Stimulated activated CD4-positive, alpha-beta T cell treated with anti-CD3 and anti-CD28 coated beads, Interleukin-4, amount 100 ng/mL, for 1 hour (primary cell): ENCODE measurements around the gene SRSF9.
"Not testable (repeated sequence)": the region's sequence is repeated elsewhere in the genome, so short reads cannot be mapped to it uniquely, and the experiment has no call there.

ENCODE experiments used
- DNase-seq: peaks from one replicate; pipeline ENCODE4 v3.0.0-alpha.2; 2020

Gene SRSF9

GRCh38 chr12:120447992-120448391 is 21.6 kb downstream of the SRSF9 start:
- DNase-seq = no peak

DNA sequence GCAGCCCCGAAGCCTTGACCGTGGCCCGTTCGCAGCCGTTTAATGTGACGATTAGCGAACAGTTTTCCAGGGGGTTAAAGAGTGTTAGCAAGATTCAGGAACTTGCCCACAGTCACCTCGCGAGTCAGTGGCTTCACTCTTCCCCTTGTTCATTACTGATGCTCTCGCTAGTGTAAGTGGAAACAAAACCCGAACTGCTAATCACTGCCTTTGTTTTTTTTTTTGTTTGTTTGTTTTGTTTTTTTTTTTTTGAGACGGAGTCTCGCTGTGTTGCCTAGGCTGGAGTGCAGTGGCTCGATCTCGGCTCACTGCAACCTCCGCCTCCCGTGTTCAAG is 22.7 kb downstream of the SRSF9 start:
- not testable (repeated sequence) for DNase-seq

DNA sequence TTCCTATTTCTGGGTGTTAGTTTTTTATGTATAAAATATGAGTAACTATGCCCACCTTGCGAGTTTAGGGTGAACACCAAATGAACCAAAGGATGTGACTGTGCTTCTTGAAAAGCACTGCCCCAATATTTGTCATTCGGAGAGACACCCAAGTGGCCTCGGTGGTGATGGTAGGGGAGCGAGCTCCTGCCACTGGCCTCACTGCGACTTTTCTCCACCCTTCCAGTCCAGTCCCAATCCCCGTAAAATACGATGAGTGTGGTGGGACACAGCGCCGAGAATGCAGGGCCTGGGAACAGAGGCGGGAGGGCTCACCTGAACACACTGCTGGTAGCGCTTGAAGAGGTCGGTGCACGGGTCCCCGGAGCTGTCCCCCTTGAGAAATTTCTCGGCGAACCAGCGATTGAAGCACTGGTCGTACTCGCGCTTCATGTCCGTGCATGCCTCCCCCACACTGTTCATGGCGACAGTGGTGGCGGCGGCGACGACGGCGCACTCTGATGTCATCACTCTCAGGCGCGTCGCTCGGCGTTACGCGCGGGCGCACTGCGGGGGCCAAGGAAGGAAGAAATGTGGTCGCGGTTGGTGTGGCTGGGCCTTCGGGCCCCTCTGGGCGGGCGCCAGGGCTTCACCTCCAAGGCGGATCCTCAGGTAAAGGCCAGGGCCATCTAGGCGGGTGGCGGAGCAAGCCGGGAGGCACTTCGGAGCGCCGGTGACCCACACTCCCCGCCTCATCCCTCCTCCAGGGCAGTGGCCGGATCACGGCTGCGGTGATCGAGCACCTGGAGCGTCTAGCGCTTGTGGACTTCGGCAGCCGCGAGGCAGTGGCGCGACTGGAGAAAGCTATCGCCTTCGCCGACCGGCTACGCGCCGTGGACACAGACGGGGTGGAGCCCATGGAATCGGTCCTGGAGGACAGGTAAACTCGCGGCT is 23.4 kb downstream of the SRSF9 start, which contains the start of the genes GATC and TRIAP1:
TSS of gene GATC (plus strand) at position 534 of the 933 bp plus-strand sequence. CDS start at position 571, 37 bp downstream.
TSS of gene TRIAP1 (minus strand) at position 474 of the 933 bp plus-strand sequence. CDS start at position 462, 12 bp downstream.
- peak; percentile 88 for DNase-seq

- no peak for DNase-seq
Observed at GRCh38 chr12:120444676-120445075, 24.9 kb downstream of the SRSF9 start.

- peak; percentile 71 for DNase-seq
Observed at GRCh38 chr12:120439646-120440247, 29.8 kb downstream of the SRSF9 start.

DNA sequence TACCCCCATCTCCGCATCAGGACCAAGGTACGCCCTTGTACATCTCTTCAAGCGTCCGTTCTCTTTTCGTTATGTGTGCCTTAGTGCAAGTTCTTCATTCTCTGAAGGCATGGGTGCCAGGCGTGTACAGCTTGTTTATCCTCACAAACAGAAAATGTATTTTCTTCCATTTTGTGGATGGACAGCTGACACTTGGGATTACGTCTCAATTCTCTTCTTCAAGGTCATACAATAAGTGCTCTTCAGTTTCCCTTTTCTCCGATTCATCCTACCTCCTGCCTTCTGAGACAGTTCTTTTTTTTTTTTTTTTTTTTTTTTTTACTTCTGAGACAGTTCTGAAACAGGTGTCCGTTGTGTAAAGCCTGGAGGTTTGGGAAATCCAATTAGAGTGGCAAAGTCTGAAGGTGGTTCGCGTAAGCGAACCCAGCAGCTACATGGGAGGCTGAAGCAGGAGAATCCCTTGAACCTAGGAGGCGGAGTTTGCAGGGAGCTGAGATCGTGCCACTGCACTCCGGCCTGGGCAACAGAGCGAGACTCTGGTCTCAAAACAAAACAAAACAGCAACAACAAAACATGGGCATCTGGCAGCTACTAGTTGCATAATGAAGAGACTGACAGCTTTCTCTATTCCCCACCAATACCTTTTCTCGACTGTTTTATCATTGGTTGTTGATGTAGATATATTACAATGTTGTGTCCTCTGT is 30.9 kb downstream of the SRSF9 start:
- no peak for DNase-seq

GRCh38 chr12:120437735-120438494 is 31.6 kb downstream of the SRSF9 start, which contains the start of gene COX6A1:
COX6A1 (plus strand) TSS chr12:120438113; CDS start chr12:120438127, 14 bp downstream.
- DNase-seq = peak; percentile 96

DNA sequence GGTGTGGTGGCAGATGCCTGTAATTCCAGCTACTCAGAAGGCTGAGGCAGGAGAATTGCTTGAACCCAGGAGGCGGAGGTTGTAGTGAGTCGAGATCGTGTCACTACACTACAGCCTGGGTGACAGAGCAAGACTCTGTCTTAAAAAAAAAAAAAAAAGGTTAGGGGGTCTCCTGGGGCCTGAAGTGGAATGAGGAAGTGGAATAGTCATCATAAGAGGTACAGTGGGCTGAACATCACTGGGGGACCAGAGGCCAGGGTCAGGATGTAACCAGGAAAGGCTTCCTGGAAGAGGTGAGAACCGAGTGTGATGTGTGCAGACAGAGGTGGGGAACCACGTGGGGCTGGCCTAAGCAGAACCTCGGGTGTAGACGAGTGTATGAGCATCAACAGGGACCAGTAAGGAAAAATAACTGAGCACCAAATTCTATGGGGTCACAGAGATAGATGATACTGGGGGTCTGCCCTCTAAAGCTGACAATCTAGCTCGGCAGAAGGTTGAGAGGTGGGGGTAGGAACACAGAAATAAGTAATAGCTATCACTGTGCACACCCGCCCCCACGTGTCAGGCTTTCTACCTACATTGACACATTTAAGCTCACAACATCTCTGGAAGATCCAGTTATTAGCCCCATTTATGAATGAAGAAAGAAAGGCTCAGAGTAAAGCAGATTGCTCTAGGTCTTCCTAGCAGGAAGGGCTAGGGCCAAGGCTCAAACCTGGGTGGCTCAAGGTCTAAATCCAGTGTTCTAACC is 36.6 kb downstream of the SRSF9 start:
- no peak for DNase-seq

DNA sequence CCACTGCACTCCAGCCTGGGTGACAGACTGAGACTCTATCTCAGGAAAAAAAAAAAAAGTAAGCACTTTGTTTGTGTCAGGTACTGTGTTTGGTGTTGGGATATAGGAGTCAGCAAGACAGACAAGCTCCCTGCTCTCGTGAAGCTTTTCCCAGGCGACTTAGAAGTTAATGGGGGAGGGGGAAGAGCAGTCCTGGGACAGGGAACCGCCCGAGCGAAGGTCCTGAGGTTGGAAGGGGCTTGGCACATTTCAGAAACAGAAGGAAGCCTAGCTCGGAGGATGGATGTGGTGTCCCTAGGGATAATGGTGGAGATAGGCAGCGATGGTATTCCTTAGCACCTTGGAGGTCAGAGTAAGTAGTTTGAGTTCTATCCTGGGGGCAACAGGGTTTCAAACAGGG is 40.2 kb downstream of the SRSF9 start:
- DNase-seq = no peak

DNA sequence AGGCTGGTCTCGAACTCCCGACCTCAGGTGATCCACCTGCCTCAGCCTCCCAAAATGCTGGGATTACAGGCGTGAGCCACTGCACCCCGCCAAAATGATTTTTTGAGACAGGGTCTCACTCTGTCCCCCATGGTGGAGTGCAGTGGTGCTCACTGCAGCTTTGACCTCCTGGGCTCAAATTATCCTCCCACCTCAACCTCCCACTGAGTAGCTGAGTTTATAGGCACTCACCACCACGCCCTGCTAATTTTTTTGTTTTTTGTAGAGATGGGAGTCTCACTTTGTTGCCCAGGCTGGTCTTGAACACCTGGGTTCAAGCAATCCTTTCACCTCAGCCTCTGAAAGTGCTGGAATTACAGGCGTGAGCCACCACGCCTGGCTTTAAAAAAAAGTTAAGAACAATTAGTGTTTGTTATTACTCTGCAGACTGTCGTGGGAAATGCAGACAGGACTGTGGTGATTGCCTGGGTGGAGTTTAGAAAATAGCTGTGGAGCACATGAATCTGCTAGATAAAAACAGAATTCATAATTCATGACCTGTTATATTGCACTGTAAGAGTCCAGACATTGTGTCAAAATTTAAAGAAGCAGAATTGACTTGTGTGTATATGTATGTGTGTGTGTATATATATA is 40.8 kb downstream of the SRSF9 start:
- DNase-seq = no peak

DNA sequence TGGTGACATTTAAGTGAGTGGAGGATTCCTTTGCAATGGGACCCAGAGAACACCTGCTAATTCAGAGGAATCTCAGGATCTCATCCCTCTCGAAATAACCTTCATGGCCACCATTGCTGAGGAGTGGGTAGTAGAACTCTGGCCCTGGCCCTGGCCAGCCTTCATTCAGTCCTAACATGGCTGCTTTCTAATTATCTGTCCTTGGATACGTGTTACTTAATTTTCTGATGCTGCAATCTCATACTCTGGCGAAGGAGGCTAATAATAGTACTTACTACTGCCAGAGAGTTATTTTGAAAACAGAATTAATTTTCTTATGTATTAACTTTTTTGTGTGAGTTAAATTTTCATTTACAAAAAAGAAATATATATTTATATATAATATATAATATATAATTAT is 43.8 kb downstream of the SRSF9 start:
- DNase-seq = no peak

DNA sequence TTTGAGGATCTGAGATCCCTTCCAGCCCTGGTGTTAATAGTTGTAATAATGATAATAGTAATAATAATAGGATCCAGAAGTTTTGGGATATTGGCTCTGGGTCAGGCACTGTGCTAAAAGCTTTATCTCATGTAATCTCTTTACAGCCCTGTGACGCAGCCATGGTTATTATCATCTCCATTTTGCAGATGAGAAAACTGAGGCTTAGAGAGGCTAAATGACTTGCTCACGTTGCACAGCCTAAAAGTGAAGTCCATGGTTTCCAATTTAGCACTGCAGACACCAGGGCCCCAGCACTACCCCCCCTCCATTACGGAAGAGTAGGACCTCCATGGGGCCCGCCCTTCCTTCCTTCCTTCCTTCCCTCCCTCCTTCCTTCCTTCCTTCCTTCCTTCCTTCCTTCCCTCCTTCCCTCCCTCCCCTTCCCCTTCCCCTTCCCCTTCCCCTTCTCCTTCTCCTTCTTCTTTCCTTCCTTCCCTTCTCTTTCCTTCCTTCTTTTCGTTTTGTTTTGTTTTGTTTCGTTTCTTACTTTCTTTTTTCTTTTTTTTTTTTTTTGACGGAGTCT is 46.6 kb downstream of the SRSF9 start:
- no peak for DNase-seq

DNA sequence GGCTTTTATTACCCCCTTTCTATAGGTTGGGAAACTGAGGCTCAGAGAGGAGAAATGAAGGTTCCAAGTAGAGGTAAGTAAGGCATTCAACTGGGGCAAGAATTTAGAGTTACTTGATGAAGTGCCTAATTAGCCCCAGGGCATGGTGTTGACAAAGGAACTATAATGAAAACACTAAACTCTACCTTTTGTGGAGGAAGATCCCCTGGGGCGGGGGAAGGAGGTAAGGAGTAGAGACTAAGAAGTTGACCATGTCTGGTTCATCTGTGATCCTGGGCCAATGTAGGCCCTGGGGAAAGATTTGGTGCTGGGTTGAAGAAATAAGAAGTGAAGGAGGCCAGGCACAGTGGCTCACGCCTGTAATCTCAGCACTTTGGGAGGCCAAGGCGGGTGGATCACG is 47.8 kb downstream of the SRSF9 start:
- DNase-seq = no peak

DNA sequence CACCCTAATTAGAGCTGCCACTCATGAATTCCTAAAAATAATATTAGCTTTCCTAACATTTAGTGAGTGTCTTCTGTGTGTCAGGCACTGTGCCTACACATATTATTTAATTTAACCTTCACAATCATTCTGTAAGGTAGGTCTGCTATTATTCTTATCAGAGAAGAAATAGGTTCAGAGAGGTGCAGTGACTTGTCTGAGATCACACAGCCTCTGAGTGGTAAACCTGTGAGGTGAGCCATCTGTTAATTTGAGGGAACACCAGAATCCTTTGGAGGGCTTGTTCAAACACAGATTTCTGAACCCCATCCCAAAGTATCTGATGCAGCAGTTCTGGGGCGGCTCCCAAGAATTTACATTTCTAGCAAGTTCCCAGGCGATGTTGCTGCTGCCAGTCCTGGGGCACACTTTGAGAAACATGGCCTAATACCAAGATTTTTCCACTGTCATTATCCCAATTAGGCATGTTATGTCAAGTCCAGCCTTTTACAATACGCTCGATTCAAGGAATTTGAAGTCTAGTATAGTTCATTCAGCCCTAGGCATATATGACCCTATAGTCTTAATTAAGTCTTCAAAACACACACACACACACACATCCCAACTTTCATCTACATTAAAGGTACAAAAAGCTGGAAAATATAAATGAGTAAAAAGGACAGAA is 51.5 kb downstream of the SRSF9 start:
- no peak for DNase-seq

DNA sequence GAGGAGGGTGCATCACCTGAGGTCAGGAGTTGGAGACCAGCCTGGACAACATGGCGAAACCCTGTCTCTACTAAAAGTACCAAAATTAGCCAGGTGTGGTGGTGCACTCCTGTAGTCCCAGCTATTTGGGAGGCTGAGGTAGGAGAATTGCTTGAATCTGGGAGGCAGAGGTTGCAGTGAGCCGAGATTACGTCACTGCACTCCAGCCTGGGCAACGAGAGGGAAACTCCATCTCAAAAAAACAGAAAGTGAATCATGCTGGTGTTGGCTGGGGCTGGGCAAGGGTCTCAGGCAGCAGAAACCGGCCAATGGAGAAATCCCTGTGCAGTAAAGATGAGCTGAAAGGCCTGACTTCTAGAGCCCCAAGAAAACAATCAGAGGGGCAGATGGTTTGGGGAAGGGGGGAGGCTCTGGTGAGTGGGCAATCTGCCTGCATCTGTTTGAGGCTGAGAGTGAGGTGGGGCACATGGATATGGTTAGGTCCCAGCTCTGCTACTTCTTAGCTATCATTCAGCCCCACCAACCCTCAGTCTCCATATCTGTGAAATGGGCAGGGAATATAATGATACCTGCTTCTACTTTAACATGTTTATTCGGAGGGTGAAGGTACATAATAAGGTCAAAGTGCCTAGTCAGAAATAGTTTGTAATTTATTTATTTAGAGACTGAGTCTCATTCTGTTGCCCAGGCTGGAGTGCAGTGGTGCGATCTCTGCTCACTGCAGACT is 52.9 kb downstream of the SRSF9 start:
- no peak for DNase-seq

DNA sequence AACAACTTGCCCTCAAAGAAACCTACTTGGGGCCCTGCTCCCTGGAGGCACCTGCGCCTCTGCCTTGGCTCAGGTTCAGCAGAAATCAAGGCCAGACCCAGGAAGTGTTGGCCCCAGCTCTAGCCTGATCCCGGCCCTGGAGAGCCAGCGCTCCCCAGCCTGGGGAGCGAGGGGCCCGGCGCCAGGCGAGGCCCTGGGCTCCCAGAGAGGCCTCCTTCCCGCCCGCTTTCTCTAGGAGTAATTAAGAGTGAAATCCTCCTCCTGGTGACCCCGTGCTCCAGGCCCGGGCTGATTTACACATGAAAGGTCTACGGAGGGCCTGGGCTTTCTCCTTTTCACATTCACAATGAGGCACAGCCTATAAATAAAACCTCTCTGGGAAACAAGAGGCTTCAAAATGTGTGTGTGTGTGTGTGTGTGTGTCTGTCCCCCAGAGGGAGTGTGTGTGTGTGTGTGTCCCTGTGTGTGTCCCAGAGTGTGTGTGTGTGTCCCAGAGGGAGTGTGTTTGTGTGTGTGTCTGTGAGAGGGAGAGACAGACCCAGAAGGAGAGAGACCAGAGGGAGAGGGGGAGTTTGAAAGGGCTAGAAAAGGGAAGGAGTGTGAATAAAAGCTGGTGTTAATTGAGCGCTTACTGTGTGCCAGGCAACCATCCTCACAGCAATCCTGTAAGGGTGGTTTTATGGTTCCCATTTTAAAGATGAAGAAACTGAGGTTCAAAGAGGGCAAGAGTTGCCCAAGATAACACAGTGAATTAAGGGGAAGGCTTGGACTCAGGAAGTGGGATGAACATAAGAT is 55.5 kb downstream of the SRSF9 start:
- no peak for DNase-seq

- no peak for DNase-seq
Observed at GRCh38 chr12:120412421-120412820, 57.1 kb downstream of the SRSF9 start.
